Esophagus squamous epithelium (tissue), 4 donors: ENCODE measurements around the gene MISFA.

Experiments
- CTCF ChIP-seq, 6 experiments: fragments of 450-650 bp in 4 of 6; fragments of 200-600 bp in 2 of 6; sonication (generic) in 2 of 6; IDR thresholded peaks; one replicate each; pipeline ENCODE4 v1.5.1; 2016 to 2019; ENCODE audit warnings: antibody characterized with exemption in 6 of 6, mild to moderate bottlenecking in 4 of 6, moderate library complexity in 4 of 6
- POLR2A ChIP-seq, 4 donors: fragments of 450-650 bp; IDR thresholded peaks; one replicate each; pipeline ENCODE4 v1.6.1; 2017; ENCODE audit warnings: antibody characterized with exemption in 4 of 4, mild to moderate bottlenecking in 4 of 4, moderate library complexity in 3 of 4

GRCh38 chr11:18615628-18616392 lies 16.2 kb downstream of the MISFA start:
- TF ChIP-seq POLR2A (IDR thresholded peaks at IDR 0.05) (no peak), CTCF (IDR thresholded peaks at IDR 0.05) (no peak)
